Adrenal gland (tissue), 5 donors: ENCODE results near the gene GKN1.

ENCODE experiments used
- CTCF ChIP-seq, 6 experiments: fragments of 450-650 bp in 4 of 6; fragments of 200-600 bp in 2 of 6; sonication (generic) in 1 of 6; IDR thresholded peaks; 1 replicate in 5 of 6; 2 replicates in 1 of 6; pipeline versions ENCODE4 v1.5.1 to v1.8.0; 2016 to 2021; ENCODE audit warnings: antibody characterized with exemption in 6 of 6, mild to moderate bottlenecking in 2 of 6, moderate library complexity in 1 of 6
- POLR2A ChIP-seq, 2 donors: fragments of 450-650 bp; IDR thresholded peaks; one replicate each; pipeline ENCODE4 v1.6.1; 2017; ENCODE audit warnings: antibody characterized with exemption in 2 of 2, mild to moderate bottlenecking in 2 of 2, moderate library complexity in 1 of 2
- donor health status: DM: no; HTN: no; CAD: no.

GRCh38 chr2:69017080-69017479, 42.6 kb downstream of the GKN1 start:
- TF ChIP-seq POLR2A (IDR thresholded peaks at IDR 0.05), result peak in 1 of 2 donors; percentile 26
- TF ChIP-seq CTCF (IDR thresholded peaks at IDR 0.05), result no peak
